GM12892 (cell line): ENCODE measurements around the gene AASDHPPT.

ENCODE experiments used
- POLR2AphosphoS5 ChIP-seq: IDR thresholded peaks from 2 replicates; pipeline ENCODE4 v1.6.1; 2011; ENCODE audit warnings: low read depth, low read length, control low read depth
- TAF1 ChIP-seq: IDR thresholded peaks from 2 replicates; pipeline ENCODE4 v1.6.1; 2011; ENCODE audit warnings: low read depth, mild to moderate bottlenecking, control low read depth, low read length, borderline replicate concordance

- no peak for TF ChIP-seq POLR2AphosphoS5
- TF ChIP-seq TAF1, result no peak
Measured at GRCh38 chr11:106043540-106043939, 33.9 kb upstream of the AASDHPPT start.
